SU-DHL-6 (cell line): Measurements from ENCODE around the gene OLR1.

Source experiments
- H2AFZ ChIP-seq: fragments of 200-600 bp; sonication (generic); 2 replicates; pipeline ENCODE4 v1.6.1; 2014; ENCODE audit warnings: low read depth, mild to moderate bottlenecking, moderate library complexity, mixed read lengths, antibody characterized with exemption, low read length; ENCODE audit not compliant: severe bottlenecking
- H3F3A ChIP-seq: fragments of 200-600 bp; shearing (Covaris generic); 2 replicates; pipeline ENCODE4 v1.6.0; 2016; ENCODE audit warnings: antibody characterized with exemption, mild to moderate bottlenecking; ENCODE audit not compliant: insufficient read depth
- H3K27ac ChIP-seq: fragments of 200-600 bp; sonication (generic); 2 replicates; pipeline ENCODE4 v1.5.1; 2016; ENCODE audit warnings: low read depth, mild to moderate bottlenecking, low read length, moderate library complexity, mixed read lengths
- H3K27me3 ChIP-seq: fragments of 200-600 bp; sonication (generic), shearing (Covaris generic); 2 replicates; pipeline ENCODE4 v1.6.0; 2014; ENCODE audit warnings: mild to moderate bottlenecking, low read length
- H3K36me3 ChIP-seq: fragments of 200-600 bp; sonication (generic); 2 replicates; pipeline ENCODE4 v1.6.1; 2014; ENCODE audit warnings: mild to moderate bottlenecking, low read length, mixed read lengths
- H3K4me2 ChIP-seq: fragments of 300-600, 200-600 bp; shearing (Covaris generic), sonication (generic); 2 replicates; pipeline ENCODE4 v1.6.0; 2014; ENCODE audit warnings: low read length, low read depth, mild to moderate bottlenecking; ENCODE audit not compliant: poor library complexity, severe bottlenecking
- H3K4me3 ChIP-seq: fragments of 200-600 bp; sonication (generic); 2 replicates; pipeline ENCODE4 v1.5.1; 2014; ENCODE audit warnings: antibody characterized with exemption, low read length, mild to moderate bottlenecking, mixed read lengths; ENCODE audit not compliant: insufficient read depth, poor library complexity, severe bottlenecking
- H3K79me2 ChIP-seq: fragments of 200-600 bp; sonication (generic); 2 replicates; pipeline ENCODE4 v1.6.1; 2014; ENCODE audit warnings: mild to moderate bottlenecking, low read length, moderate library complexity; ENCODE audit not compliant: insufficient read depth
- H3K9ac ChIP-seq: fragments of 200-600 bp; sonication (generic); 2 replicates; pipeline ENCODE4 v1.7.0; 2014; ENCODE audit warnings: mild to moderate bottlenecking, low read length
- H3K9me2 ChIP-seq: fragments of 200-600 bp; sonication (generic); replicated peaks from 2 replicates; pipeline ENCODE4 v1.6.1; 2014; ENCODE audit warnings: low read length; ENCODE audit not compliant: insufficient read depth
- H3K9me3 ChIP-seq: fragments of 200-600 bp; sonication (generic); 2 replicates; pipeline ENCODE4 v1.6.1; 2014; ENCODE audit warnings: low read length, mixed read lengths; ENCODE audit not compliant: insufficient read depth
- H4K20me1 ChIP-seq: fragments of 200-600 bp; sonication (generic); 2 replicates; pipeline ENCODE4 v1.6.1; 2014; ENCODE audit warnings: low read depth, mild to moderate bottlenecking, antibody characterized with exemption, low read length, moderate library complexity, mixed read lengths
- CTCF ChIP-seq: fragments of 200-600 bp; sonication (generic); IDR thresholded peaks from one replicate; pipeline ENCODE4 v1.5.1; 2017; ENCODE audit warnings: antibody characterized with exemption, mild to moderate bottlenecking, low read length, moderate library complexity; ENCODE audit not compliant: insufficient read depth, poor library complexity, severe bottlenecking
- EZH2phosphoT487 ChIP-seq: fragments of 200-600 bp; sonication (generic), shearing (Covaris generic); conservative IDR thresholded peaks from 2 replicates; pipeline ENCODE4 v1.6.1; 2018; ENCODE audit warnings: mild to moderate bottlenecking, antibody characterized with exemption, low read length, moderate library complexity, mixed read lengths

Gene OLR1

GRCh38 chr12:10122689-10123088 lies 49.2 kb downstream of the OLR1 start:
- no peak for TF ChIP-seq CTCF
- TF ChIP-seq EZH2phosphoT487: no peak
- H3K27me3 ChIP-seq: no peaks in the 10 kb centered on the region
- no peaks in the 10 kb centered on the region for H3K36me3 ChIP-seq
- H3K27ac ChIP-seq: no peak overlapping the region
- no peak overlapping the region for H3K9ac ChIP-seq
- H3K9me3 ChIP-seq: no peaks in the 10 kb centered on the region
- no peaks in the 10 kb centered on the region for H3F3A ChIP-seq
- no peak overlapping the region for H3K4me3 ChIP-seq
- no peaks in the 10 kb centered on the region for H3K9me2 ChIP-seq
- H4K20me1 ChIP-seq: no peaks in the 10 kb centered on the region
- H3K79me2 ChIP-seq: no peaks in the 10 kb centered on the region
- H3K4me2 ChIP-seq: no peak overlapping the region
- H2AFZ ChIP-seq: no peak overlapping the region

GRCh38 chr12:10121278-10121677 lies 50.7 kb downstream of the OLR1 start:
- Histone ChIP-seq H3K79me2 (no peaks in the 10 kb centered on the region), H3K9ac (no peak overlapping the region), H4K20me1 (no peaks in the 10 kb centered on the region), H3K9me3 (no peaks in the 10 kb centered on the region), H3K36me3 (no peaks in the 10 kb centered on the region), H2AFZ (no peak overlapping the region), H3K4me3 (no peak overlapping the region), H3K4me2 (no peak overlapping the region), H3K9me2 (no peaks in the 10 kb centered on the region), H3F3A (no peaks in the 10 kb centered on the region), H3K27ac (no peak overlapping the region), H3K27me3 (no peaks in the 10 kb centered on the region)
- TF ChIP-seq EZH2phosphoT487 (no peak), CTCF (no peak)

- no peak for TF ChIP-seq CTCF
- TF ChIP-seq EZH2phosphoT487: no peak
- Histone ChIP-seq H4K20me1 (no peaks in the 10 kb centered on the region), H3K9me2 (no peaks in the 10 kb centered on the region), H3K9me3 (no peaks in the 10 kb centered on the region), H3K27ac (no peak overlapping the region), H3K36me3 (no peaks in the 10 kb centered on the region), H2AFZ (no peak overlapping the region), H3K9ac (no peak overlapping the region), H3K4me3 (no peak overlapping the region), H3K27me3 (no peaks in the 10 kb centered on the region), H3K79me2 (no peaks in the 10 kb centered on the region), H3K4me2 (no peak overlapping the region), H3F3A (no peaks in the 10 kb centered on the region)
Measured at GRCh38 chr12:10119066-10119465, 52.9 kb downstream of the OLR1 start.
